SK-N-SH (cell line): ENCODE results near the gene BFSP2. TPM values are rescaled to one million over a fixed set of nuclear protein-coding genes. Genes with fewer than 3 reads are reported as not detected.

Source experiments
- CTCF ChIA-PET: fragments of 300-600, 350-600 bp; formaldehyde crosslinking; extraction: SDS; loops from one replicate; lab custom pipeline; 2021; lab: Yijun Ruan, JAX
- POLR2A ChIA-PET: fragments of 350-600 bp; sonication (Branson Sonifier 250); formaldehyde crosslinking; extraction: SDS; loops from one replicate; lab custom pipeline; 2020; ENCODE audit warnings: antibody characterized with exemption, inconsistent platforms; lab: Yijun Ruan, JAX
- DNase-seq: peaks from one replicate; pipeline ENCODE4 v3.0.0; 2012
- H2AFZ ChIP-seq: fragments of 200-600 bp; sonication (generic); 2 replicates; pipeline ENCODE4 v1.8.1; 2016; ENCODE audit warnings: antibody characterized with exemption, mild to moderate bottlenecking, low read depth
- H3F3A ChIP-seq: fragments of 200-600 bp; sonication (generic); replicated peaks from 2 replicates; pipeline ENCODE3; 2016; ENCODE audit warnings: antibody characterized with exemption, mild to moderate bottlenecking; ENCODE audit not compliant: insufficient read depth
- H3K27ac ChIP-seq, 2 experiments: fragments of 200-500 bp in 1 of 2; fragments of 200-600 bp in 1 of 2; sonication (Bioruptor generic) in 1 of 2; sonication (generic), shearing (Covaris generic) in 1 of 2; 2 replicates each; pipeline versions ENCODE4 v1.5.1 to v1.6.1; 2014 to 2016; ENCODE audit warnings: low read depth in 2 of 2, inconsistent platforms in 1 of 2, low read length in 1 of 2, mild to moderate bottlenecking in 1 of 2, mixed read lengths in 1 of 2
- H3K27me3 ChIP-seq: fragments of 200-600 bp; sonication (generic), shearing (Covaris generic); 2 replicates; pipeline ENCODE4 v1.6.1; 2016; ENCODE audit warnings: mixed run types; ENCODE audit not compliant: insufficient read depth
- H3K36me3 ChIP-seq, 2 experiments: fragments of 200-500 bp in 1 of 2; fragments of 200-600 bp in 1 of 2; sonication (Bioruptor generic) in 1 of 2; sonication (generic) in 1 of 2; replicated peaks in 1 of 2; 2 replicates each; pipeline versions ENCODE3 to v1.5.1; 2014 to 2016; ENCODE audit warnings: low read length in 1 of 2, mild to moderate bottlenecking in 1 of 2; ENCODE audit not compliant: insufficient read depth in 2 of 2, control insufficient read depth in 1 of 2
- H3K4me1 ChIP-seq, 2 experiments: fragments of 200-500 bp in 1 of 2; fragments of 200-600 bp in 1 of 2; sonication (Bioruptor generic) in 1 of 2; sonication (generic), shearing (Covaris generic) in 1 of 2; 2 replicates each; pipeline versions ENCODE4 v1.5.1 to v1.6.1; 2014 to 2016; ENCODE audit warnings: low read depth in 1 of 2, low read length in 1 of 2, mixed run types in 1 of 2; ENCODE audit not compliant: insufficient read depth in 2 of 2, control insufficient read depth in 1 of 2
- H3K4me2 ChIP-seq: fragments of 200-600 bp; sonication (generic), shearing (Covaris generic); 2 replicates; pipeline ENCODE4 v1.6.1; 2017; ENCODE audit warnings: mixed run types
- H3K4me3 ChIP-seq, 2 experiments: fragments of 200-500 bp in 1 of 2; fragments of 200-600 bp in 1 of 2; sonication (Bioruptor generic) in 1 of 2; sonication (generic), shearing (Covaris generic) in 1 of 2; 2 replicates each; pipeline versions ENCODE4 v1.5.1 to v1.8.1; 2014 to 2016; ENCODE audit warnings: low read depth in 2 of 2, inconsistent platforms in 1 of 2, low read length in 1 of 2, mild to moderate bottlenecking in 1 of 2, mixed read lengths in 1 of 2, moderate library complexity in 1 of 2
- H3K79me2 ChIP-seq: fragments of 200-600 bp; sonication (generic); 2 replicates; pipeline ENCODE4 v1.8.1; 2017; ENCODE audit warnings: mild to moderate bottlenecking; ENCODE audit not compliant: insufficient read depth
- H3K9ac ChIP-seq: fragments of 200-600 bp; sonication (generic); 2 replicates; pipeline ENCODE4 v1.6.1; 2017; ENCODE audit warnings: mixed run types
- H3K9me2 ChIP-seq: fragments of 200-600 bp; sonication (generic); 2 replicates; pipeline ENCODE4 v1.6.1; 2017; ENCODE audit warnings: mixed run types
- H3K9me3 ChIP-seq: fragments of 200-600 bp; sonication (generic); 2 replicates; pipeline ENCODE4 v1.6.1; 2017; ENCODE audit warnings: mixed run types, mild to moderate bottlenecking, moderate library complexity
- H4K20me1 ChIP-seq: fragments of 200-600 bp; sonication (generic); 2 replicates; pipeline ENCODE4 v1.6.1; 2017; ENCODE audit warnings: mild to moderate bottlenecking, mixed run types; ENCODE audit not compliant: insufficient read depth
- CHD2 ChIP-seq: fragments of 150-350 bp; IDR thresholded peaks from 2 replicates; pipeline ENCODE4 v1.6.1; 2018; ENCODE audit warnings: low read length; ENCODE audit not compliant: partially characterized antibody
- FOXJ3 ChIP-seq: sonication (generic); formaldehyde crosslinking; IDR thresholded peaks from 2 replicates; pipeline ENCODE4 v1.5.1; 2020; ENCODE audit warnings: mild to moderate bottlenecking, missing genetic modification reagents
- FOXM1 ChIP-seq: IDR thresholded peaks from 2 replicates; pipeline ENCODE4 v1.4.0; 2012; ENCODE audit warnings: low read depth, mild to moderate bottlenecking
- GATA2 ChIP-seq: sonication (generic); formaldehyde crosslinking; IDR thresholded peaks from 2 replicates; pipeline ENCODE4 v1.5.0; 2020; ENCODE audit warnings: mild to moderate bottlenecking, missing genetic modification reagents
- JUND ChIP-seq: IDR thresholded peaks from 2 replicates; pipeline ENCODE4 v1.4.0; 2012
- MEF2A ChIP-seq: IDR thresholded peaks from 2 replicates; pipeline ENCODE4 v1.4.0; 2012; ENCODE audit warnings: low read depth, borderline replicate concordance
- NFIC ChIP-seq: IDR thresholded peaks from 2 replicates; pipeline ENCODE4 v1.4.0; 2012; ENCODE audit warnings: borderline replicate concordance
- NRF1 ChIP-seq: IDR thresholded peaks from 2 replicates; pipeline ENCODE4 v1.6.1; 2012; ENCODE audit warnings: low read depth, mild to moderate bottlenecking, low read length
- RCOR1 ChIP-seq: fragments of 150-350 bp; IDR thresholded peaks from 2 replicates; pipeline ENCODE4 v1.6.1; 2017; ENCODE audit warnings: antibody characterized with exemption, low read length
- RFX5 ChIP-seq: IDR thresholded peaks from 2 replicates; pipeline ENCODE4 v1.6.1; 2012; ENCODE audit warnings: mild to moderate bottlenecking, improper control_type of control experiment, low read length
- RXRA ChIP-seq: IDR thresholded peaks from 2 replicates; pipeline ENCODE4 v1.4.0; 2012; ENCODE audit warnings: low read depth, mild to moderate bottlenecking, borderline replicate concordance
- TAF1 ChIP-seq: IDR thresholded peaks from 2 replicates; pipeline ENCODE4 v1.6.1; 2012; ENCODE audit warnings: low read depth, mild to moderate bottlenecking, low read length, moderate library complexity, borderline replicate concordance
- WGBS: methylation state at CpG from one replicate; pipeline ENCODE4 v1.1.6; 2017; ENCODE audit warnings: low lambda C conversion rate; 5-methylcytosine and 5-hydroxymethylcytosine counted together
- polyA plus RNA-seq, 3 experiments: library from polyadenylated mRNA; depleted of rRNA; stranded (reverse); fragments of >200 nt; gene quantifications; 2 replicates each; pipeline ENCODE4 v1.2.3, GENCODE V29; 2012
- TF ChIP-seq, protein P1 (sequence below): IDR thresholded peaks from 2 replicates; pipeline ENCODE4 v1.4.0; 2012; ENCODE audit warnings: low read depth, borderline replicate concordance
- TF ChIP-seq, protein P2 (sequence below): IDR thresholded peaks from 2 replicates; pipeline ENCODE4 v1.4.0; 2012; ENCODE audit warnings: low read depth, borderline replicate concordance
- TF ChIP-seq, protein P3 (sequence below): IDR thresholded peaks from 2 replicates; pipeline ENCODE4; 2012
- TF ChIP-seq, protein P4 (sequence below): IDR thresholded peaks from 2 replicates; pipeline ENCODE4 v1.6.1; 2012; ENCODE audit warnings: mild to moderate bottlenecking, low read depth, low read length, moderate library complexity
- TF ChIP-seq, protein P5 (sequence below): fragments of 200-600 bp; sonication (generic); IDR thresholded peaks from 2 replicates; pipeline ENCODE4 v1.6.1; 2017; ENCODE audit warnings: antibody characterized with exemption, mild to moderate bottlenecking, moderate library complexity

BFSP2 gene
- polyA plus RNA-seq, 1 of the 3 experiments (the other 2 are of a cell fraction), result not detected

DNA sequence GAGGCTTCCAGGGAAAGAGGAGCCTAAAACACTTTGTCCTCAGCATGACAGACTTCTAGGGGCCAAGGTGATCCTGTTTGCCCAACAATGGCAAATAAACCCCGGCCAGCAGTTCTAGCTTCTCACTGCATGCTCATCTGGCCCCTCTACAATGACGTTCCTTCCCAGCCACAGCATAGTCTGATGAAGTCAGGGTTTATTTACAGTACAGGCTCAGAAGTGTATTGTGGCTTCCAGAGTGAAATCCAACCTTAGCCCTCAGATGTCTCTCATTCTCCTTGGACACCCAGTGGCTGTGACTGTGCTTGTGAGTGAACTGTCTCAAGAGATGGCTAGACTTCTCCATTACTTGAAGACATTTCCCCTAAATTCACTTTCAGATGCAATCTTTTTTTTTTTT lies 40.8 kb downstream of the BFSP2 start:
- H3K9me2 ChIP-seq, result no peaks in the 10 kb centered on the region
- H3K4me2 ChIP-seq, result no peak overlapping the region
- no peak overlapping the region for H3K9ac ChIP-seq
- no peaks in the 10 kb centered on the region for H3K36me3 ChIP-seq
- TF ChIP-seq NRF1 (no peak), FOXJ3 (CRISPR knock-in tag) (no peak), RXRA (no peak), RCOR1 (no peak), TAF1 (no peak), RFX5 (no peak), JUND (no peak)
- TF ChIP-seq, protein P1, sequence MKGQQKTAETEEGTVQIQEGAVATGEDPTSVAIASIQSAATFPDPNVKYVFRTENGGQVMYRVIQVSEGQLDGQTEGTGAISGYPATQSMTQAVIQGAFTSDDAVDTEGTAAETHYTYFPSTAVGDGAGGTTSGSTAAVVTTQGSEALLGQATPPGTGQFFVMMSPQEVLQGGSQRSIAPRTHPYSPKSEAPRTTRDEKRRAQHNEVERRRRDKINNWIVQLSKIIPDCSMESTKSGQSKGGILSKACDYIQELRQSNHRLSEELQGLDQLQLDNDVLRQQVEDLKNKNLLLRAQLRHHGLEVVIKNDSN, result no peak
- TF ChIP-seq, protein P2, sequence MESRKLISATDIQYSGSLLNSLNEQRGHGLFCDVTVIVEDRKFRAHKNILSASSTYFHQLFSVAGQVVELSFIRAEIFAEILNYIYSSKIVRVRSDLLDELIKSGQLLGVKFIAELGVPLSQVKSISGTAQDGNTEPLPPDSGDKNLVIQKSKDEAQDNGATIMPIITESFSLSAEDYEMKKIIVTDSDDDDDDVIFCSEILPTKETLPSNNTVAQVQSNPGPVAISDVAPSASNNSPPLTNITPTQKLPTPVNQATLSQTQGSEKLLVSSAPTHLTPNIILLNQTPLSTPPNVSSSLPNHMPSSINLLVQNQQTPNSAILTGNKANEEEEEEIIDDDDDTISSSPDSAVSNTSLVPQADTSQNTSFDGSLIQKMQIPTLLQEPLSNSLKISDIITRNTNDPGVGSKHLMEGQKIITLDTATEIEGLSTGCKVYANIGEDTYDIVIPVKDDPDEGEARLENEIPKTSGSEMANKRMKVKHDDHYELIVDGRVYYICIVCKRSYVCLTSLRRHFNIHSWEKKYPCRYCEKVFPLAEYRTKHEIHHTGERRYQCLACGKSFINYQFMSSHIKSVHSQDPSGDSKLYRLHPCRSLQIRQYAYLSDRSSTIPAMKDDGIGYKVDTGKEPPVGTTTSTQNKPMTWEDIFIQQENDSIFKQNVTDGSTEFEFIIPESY, result no peak
- no peak overlapping the region for H2AFZ ChIP-seq
- DNase-seq, result no peak
- H3K79me2 ChIP-seq, result no peaks in the 10 kb centered on the region
- no peaks in the 10 kb centered on the region for H3K9me3 ChIP-seq
- H3K27me3 ChIP-seq, result no peaks in the 10 kb centered on the region
- H3K4me1 ChIP-seq, result no peaks in the 10 kb centered on the region; a peak in 1 of 4 replicates
- no peak overlapping the region for H3K27ac ChIP-seq
- WGBS, result 54% methylated on average over 2 of the region's 2 CpGs
- ChIA-PET POLR2A (no interaction called here), CTCF (interaction anchor here (0.7 to 1.2 kb wide), 2 partner anchors 138 to 753 kb away, joined by 3 to 4 read pairs; no protein-coding TSS in a partner anchor)
- no peak overlapping the region for H3K4me3 ChIP-seq
- H4K20me1 ChIP-seq, result no peaks in the 10 kb centered on the region
- no peaks in the 10 kb centered on the region for H3F3A ChIP-seq

DNA sequence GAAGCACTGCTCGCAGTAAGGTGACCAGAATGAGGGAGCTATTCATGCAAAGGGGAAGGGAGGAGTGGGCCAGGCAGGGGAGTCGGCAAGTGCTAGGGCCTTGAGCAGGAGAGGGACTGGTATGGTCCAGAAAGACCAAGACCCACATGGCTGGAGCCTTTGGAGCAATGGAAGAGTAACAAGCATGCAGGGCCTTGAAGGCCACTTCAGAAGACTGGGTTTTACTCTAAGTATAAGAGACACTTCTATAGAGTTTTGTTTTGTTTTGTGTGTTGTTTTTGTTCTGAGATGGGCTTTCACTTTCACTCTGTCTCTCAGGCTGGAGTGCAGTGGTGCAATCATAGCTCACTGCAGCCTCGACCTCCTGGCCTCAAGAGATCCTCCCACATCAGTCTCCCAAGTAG lies 42.0 kb downstream of the BFSP2 start:
- POLR2A ChIA-PET, result no interaction called here
- Histone ChIP-seq H3K9ac (no peak overlapping the region), H3F3A (no peaks in the 10 kb centered on the region), H3K27ac (no peak overlapping the region), H3K4me3 (no peak overlapping the region), H3K4me1 (no peaks in the 10 kb centered on the region; a peak in 1 of 4 replicates), H3K4me2 (peak overlapping the region; percentile 10; the same call in 1 of the 2 replicates), H3K9me2 (no peaks in the 10 kb centered on the region), H3K36me3 (no peaks in the 10 kb centered on the region), H3K9me3 (no peaks in the 10 kb centered on the region), H4K20me1 (no peaks in the 10 kb centered on the region), H3K79me2 (no peaks in the 10 kb centered on the region), H2AFZ (no peak overlapping the region), H3K27me3 (no peaks in the 10 kb centered on the region)
- DNase-seq, result no peak
- TF ChIP-seq NFIC (no peak), GATA2 (CRISPR knock-in tag) (no peak), CHD2 (no peak), FOXJ3 (CRISPR knock-in tag) (no peak), RCOR1 (no peak), FOXM1 (no peak), MEF2A (no peak)
- TF ChIP-seq, protein P3, sequence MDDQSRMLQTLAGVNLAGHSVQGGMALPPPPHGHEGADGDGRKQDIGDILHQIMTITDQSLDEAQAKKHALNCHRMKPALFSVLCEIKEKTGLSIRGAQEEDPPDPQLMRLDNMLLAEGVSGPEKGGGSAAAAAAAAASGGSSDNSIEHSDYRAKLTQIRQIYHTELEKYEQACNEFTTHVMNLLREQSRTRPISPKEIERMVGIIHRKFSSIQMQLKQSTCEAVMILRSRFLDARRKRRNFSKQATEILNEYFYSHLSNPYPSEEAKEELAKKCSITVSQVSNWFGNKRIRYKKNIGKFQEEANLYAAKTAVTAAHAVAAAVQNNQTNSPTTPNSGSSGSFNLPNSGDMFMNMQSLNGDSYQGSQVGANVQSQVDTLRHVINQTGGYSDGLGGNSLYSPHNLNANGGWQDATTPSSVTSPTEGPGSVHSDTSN, result no peak
- TF ChIP-seq, protein P4, sequence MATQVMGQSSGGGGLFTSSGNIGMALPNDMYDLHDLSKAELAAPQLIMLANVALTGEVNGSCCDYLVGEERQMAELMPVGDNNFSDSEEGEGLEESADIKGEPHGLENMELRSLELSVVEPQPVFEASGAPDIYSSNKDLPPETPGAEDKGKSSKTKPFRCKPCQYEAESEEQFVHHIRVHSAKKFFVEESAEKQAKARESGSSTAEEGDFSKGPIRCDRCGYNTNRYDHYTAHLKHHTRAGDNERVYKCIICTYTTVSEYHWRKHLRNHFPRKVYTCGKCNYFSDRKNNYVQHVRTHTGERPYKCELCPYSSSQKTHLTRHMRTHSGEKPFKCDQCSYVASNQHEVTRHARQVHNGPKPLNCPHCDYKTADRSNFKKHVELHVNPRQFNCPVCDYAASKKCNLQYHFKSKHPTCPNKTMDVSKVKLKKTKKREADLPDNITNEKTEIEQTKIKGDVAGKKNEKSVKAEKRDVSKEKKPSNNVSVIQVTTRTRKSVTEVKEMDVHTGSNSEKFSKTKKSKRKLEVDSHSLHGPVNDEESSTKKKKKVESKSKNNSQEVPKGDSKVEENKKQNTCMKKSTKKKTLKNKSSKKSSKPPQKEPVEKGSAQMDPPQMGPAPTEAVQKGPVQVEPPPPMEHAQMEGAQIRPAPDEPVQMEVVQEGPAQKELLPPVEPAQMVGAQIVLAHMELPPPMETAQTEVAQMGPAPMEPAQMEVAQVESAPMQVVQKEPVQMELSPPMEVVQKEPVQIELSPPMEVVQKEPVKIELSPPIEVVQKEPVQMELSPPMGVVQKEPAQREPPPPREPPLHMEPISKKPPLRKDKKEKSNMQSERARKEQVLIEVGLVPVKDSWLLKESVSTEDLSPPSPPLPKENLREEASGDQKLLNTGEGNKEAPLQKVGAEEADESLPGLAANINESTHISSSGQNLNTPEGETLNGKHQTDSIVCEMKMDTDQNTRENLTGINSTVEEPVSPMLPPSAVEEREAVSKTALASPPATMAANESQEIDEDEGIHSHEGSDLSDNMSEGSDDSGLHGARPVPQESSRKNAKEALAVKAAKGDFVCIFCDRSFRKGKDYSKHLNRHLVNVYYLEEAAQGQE, result no peak
- TF ChIP-seq, protein P5, sequence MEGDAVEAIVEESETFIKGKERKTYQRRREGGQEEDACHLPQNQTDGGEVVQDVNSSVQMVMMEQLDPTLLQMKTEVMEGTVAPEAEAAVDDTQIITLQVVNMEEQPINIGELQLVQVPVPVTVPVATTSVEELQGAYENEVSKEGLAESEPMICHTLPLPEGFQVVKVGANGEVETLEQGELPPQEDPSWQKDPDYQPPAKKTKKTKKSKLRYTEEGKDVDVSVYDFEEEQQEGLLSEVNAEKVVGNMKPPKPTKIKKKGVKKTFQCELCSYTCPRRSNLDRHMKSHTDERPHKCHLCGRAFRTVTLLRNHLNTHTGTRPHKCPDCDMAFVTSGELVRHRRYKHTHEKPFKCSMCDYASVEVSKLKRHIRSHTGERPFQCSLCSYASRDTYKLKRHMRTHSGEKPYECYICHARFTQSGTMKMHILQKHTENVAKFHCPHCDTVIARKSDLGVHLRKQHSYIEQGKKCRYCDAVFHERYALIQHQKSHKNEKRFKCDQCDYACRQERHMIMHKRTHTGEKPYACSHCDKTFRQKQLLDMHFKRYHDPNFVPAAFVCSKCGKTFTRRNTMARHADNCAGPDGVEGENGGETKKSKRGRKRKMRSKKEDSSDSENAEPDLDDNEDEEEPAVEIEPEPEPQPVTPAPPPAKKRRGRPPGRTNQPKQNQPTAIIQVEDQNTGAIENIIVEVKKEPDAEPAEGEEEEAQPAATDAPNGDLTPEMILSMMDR, result no peak
- CTCF ChIA-PET, result interaction anchor here (0.7 to 1.2 kb wide), 2 partner anchors 26 to 137 kb away, joined by 3 to 4 read pairs; no protein-coding TSS in a partner anchor
- WGBS, result 62% methylated on average over 3 of the region's 3 CpGs
